Measurements from ENCODE around the gene SNX33.

- no peak for TF ChIP-seq CTCF (IDR thresholded peaks at IDR 0.05; ENCODE audit: insufficient read depth, low read length, poor library complexity, severe bottlenecking)
- no peak for TF ChIP-seq EZH2phosphoT487 (conservative IDR thresholded peaks at IDR 0.05; ENCODE audit: low read length)
These were observed 49.4 kb upstream of the SNX33 start for GRCh38 chr15:75598361-75598760.

Data from SU-DHL-6 (cell line).